ENCODE results near the gene OPRM1.

GRCh38 chr6:154206996-154207395 is 168.0 kb downstream of the OPRM1 start:
- no peak for TF ChIP-seq CTCF (IDR thresholded peaks at IDR 0.05)
- TF ChIP-seq POLR2A (IDR thresholded peaks at IDR 0.05), result no peak

Measured in gastroesophageal sphincter (tissue), 3 donors.